Measurements from ENCODE around the gene NEK9.
"Not testable (repeated sequence)": the region's sequence is repeated elsewhere in the genome, so short reads cannot be mapped to it uniquely, and the experiment has no call there.

Gene NEK9

DNA sequence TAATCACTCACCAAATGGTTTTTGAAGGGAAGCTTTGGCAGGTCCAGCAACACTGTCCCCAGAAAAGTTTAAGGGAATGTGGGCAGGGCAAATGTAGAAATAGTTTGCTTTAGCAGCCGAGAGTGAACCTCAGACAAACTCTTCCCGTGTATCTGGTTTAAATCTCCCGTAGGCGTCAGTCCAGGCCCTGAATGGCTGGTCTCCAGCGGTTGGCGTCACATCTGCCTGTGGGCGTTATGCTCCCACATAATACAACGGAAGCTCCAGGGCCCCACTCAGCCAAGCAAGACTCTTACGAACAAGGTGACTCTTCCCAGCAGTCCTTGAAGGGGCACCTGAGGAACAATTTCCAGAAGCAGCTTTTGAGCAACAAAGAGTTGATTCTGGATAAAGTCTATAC lies 56.5 kb downstream of the NEK9 start:
- H3K4me3 ChIP-seq (ENCODE audit: low read depth in 1 of 2, low read length in 2 of 2), result peak overlapping the region; percentile 71 to 72
- H3K27me3 ChIP-seq (ENCODE audit: control insufficient read depth in 1 of 2, insufficient read depth in 2 of 2, low read length in 2 of 2), result no peaks in the 10 kb centered on the region
- H3K4me1 ChIP-seq (ENCODE audit: control insufficient read depth in 1 of 2, insufficient read depth in 2 of 2, low read length in 2 of 2), result peaks cover 10 to 21% of the 10 kb centered on the region in 2 donors
- H3K9me3 ChIP-seq (ENCODE audit: control insufficient read depth in 1 of 2, low read length in 2 of 2), result no peaks in the 10 kb centered on the region
- H3K27ac ChIP-seq (ENCODE audit: low read depth, low read length), result peak overlapping the region; percentile 82
- peak overlapping the region; percentile 61 to 71 for H3K9ac ChIP-seq (ENCODE audit: low read depth in 1 of 2, low read length in 2 of 2)
- no peaks in the 10 kb centered on the region for H3K36me3 ChIP-seq (ENCODE audit: control insufficient read depth in 1 of 2, insufficient read depth in 2 of 2, low read length in 2 of 2)

DNA sequence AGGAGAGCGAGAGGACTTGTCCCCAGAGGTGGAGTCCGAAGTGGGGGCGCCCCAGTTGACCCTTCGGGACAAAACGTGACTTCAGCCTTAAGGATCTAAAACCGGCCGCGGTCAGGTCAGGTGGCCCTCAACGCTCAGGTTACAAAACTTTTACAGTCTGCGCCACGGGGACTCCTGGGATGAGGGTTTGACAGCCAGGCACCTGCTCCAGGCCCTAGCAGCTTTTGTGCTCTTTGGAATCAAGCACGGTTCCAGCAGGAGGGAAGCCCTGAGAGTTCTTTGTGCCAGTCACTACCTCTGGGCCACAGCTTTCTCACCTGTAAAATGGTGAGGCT lies 57.1 kb downstream of the NEK9 start:
- peak overlapping the region; percentile 61 to 71 for H3K9ac ChIP-seq (ENCODE audit: low read depth in 1 of 2, low read length in 2 of 2)
- H3K27ac ChIP-seq (ENCODE audit: low read depth, low read length), result peak overlapping the region; percentile 82
- no peaks in the 10 kb centered on the region for H3K9me3 ChIP-seq (ENCODE audit: control insufficient read depth in 1 of 2, low read length in 2 of 2)
- H3K4me3 ChIP-seq (ENCODE audit: low read depth in 1 of 2, low read length in 2 of 2), result peak overlapping the region; percentile 71 to 72
- no peaks in the 10 kb centered on the region for H3K36me3 ChIP-seq (ENCODE audit: control insufficient read depth in 1 of 2, insufficient read depth in 2 of 2, low read length in 2 of 2)
- peaks cover 10 to 21% of the 10 kb centered on the region in 2 donors for H3K4me1 ChIP-seq (ENCODE audit: control insufficient read depth in 1 of 2, insufficient read depth in 2 of 2, low read length in 2 of 2)
- no peaks in the 10 kb centered on the region for H3K27me3 ChIP-seq (ENCODE audit: control insufficient read depth in 1 of 2, insufficient read depth in 2 of 2, low read length in 2 of 2)

DNA sequence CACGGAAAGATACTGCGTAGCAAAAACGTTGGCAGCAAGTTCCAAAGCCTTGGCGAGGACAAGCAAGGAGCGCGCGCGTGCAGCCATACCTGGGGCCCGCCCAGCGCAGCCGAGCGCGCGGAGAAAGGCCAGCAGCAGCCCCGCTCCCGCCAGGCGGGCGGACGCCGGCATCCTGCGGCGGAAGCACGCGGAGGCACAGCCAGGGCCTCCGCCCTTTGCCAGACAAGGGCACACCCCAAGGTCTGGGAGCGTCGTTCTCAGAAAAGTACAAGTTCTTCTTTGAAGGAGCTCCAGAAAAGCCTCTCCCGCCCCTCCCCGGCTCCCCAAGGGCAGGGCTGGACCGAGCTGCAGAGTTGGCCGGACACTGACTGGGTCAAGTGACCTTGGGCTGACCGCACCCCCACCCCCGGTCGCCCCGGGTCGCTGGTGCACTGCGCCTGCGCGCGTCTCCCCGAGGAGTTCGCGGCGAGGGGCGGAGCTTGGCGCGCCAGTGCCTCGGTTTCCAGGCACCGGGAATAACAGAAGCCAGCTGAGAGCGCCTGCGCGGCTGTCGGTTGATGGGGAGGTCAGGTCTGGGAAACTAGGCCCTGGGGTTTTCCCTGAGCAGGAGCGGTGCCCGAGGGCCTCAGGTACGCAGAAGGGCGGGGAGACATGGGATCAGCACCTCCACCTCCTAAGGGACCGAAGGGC lies 57.6 kb downstream of the NEK9 start, which contains the start of gene ZC2HC1C:
Gene ZC2HC1C, plus strand, starts transcription at position 521 of the 690 bp plus-strand sequence. CDS start 933 bp downstream, outside the sequence.
- no peaks in the 10 kb centered on the region for H3K9me3 ChIP-seq (ENCODE audit: control insufficient read depth in 1 of 2, low read length in 2 of 2)
- H3K4me1 ChIP-seq (ENCODE audit: control insufficient read depth in 1 of 2, insufficient read depth in 2 of 2, low read length in 2 of 2), result peaks cover 11 to 21% of the 10 kb centered on the region in 2 donors
- H3K9ac ChIP-seq (ENCODE audit: low read depth in 1 of 2, low read length in 2 of 2), result peak within 1 kb of the TSS; percentile 61 to 71
- H3K4me3 ChIP-seq (ENCODE audit: low read depth in 1 of 2, low read length in 2 of 2), result peak within 1 kb of the TSS; percentile 71 to 72
- no peaks in the 10 kb centered on the region for H3K36me3 ChIP-seq (ENCODE audit: control insufficient read depth in 1 of 2, insufficient read depth in 2 of 2, low read length in 2 of 2)
- H3K27me3 ChIP-seq (ENCODE audit: control insufficient read depth in 1 of 2, insufficient read depth in 2 of 2, low read length in 2 of 2), result no peaks in the 10 kb centered on the region
- H3K27ac ChIP-seq (ENCODE audit: low read depth, low read length), result peak within 1 kb of the TSS; percentile 83

DNA sequence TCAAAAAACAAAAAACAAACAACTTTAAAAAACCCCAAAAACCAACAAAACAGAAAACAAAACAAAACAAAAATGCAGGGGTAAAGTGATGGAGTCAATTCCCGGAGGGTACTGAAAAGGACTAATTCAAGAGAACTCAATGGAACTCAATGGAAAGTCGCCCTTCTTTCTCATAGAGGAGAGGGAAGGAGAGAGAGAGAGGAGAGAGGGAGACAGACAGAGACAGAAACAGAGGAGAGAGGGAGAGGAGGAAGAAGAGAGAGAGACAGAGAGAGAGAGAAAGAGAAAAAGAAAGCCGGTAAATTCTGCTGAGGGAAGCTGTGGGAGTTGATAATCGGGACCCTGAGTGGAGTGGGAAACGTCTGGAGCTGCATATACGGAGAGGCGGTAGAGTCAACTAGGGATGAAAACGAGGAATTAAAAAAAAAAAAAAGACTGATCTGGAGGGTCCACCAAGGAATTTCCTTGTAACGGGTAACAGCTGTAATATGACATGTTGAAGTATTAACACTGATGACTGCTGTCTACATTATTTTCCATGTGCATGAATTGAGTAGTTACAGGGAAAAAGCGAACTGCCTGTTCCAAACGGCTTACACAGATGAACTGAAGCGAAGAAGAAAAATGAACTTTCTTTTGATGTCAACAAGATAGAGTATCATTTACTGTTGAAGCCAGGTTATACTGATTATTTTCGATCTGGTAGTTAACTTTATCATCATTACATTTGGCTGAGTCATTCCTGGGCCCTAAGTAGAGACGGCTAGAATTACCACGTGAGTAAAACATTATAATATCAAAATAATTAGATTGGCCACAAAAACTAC lies 58.3 kb downstream of the NEK9 start:
- peak overlapping the region; percentile 83 for H3K27ac ChIP-seq (ENCODE audit: low read depth, low read length)
- H3K4me1 ChIP-seq (ENCODE audit: control insufficient read depth in 1 of 2, insufficient read depth in 2 of 2, low read length in 2 of 2), result peaks cover 15 to 21% of the 10 kb centered on the region in 2 donors
- H3K27me3 ChIP-seq (ENCODE audit: control insufficient read depth in 1 of 2, insufficient read depth in 2 of 2, low read length in 2 of 2), result no peaks in the 10 kb centered on the region
- no peaks in the 10 kb centered on the region for H3K9me3 ChIP-seq (ENCODE audit: control insufficient read depth in 1 of 2, low read length in 2 of 2)
- no peaks in the 10 kb centered on the region for H3K36me3 ChIP-seq (ENCODE audit: control insufficient read depth in 1 of 2, insufficient read depth in 2 of 2, low read length in 2 of 2)
- H3K9ac ChIP-seq (ENCODE audit: low read depth in 1 of 2, low read length in 2 of 2), result peak overlapping the region; percentile 61 to 71
- peak overlapping the region; percentile 71 to 72 for H3K4me3 ChIP-seq (ENCODE audit: low read depth in 1 of 2, low read length in 2 of 2)

DNA sequence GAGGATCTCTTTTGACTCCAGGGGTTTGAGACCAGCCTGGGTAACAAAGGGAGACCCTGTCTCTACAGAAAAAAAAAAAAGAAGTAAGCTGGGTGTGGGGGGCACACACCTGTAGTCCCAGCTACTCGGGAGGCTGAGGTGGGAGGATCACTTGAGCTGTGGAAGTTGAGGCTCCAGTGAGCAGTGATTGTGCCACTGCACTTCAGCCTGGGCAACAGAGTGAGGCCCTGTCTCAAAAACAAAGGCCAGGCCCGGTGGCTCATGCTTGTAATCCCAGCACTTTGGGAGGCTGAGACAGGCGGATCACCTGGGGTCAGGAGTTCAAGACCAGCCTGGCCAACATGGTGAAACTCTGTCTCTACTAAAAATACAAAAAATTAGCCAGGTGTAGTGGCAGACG lies 59.1 kb downstream of the NEK9 start:
- not testable (repeated sequence) for H3K27me3 ChIP-seq (ENCODE audit: control insufficient read depth in 1 of 2, insufficient read depth in 2 of 2, low read length in 2 of 2); H3K36me3 ChIP-seq (ENCODE audit: control insufficient read depth in 1 of 2, insufficient read depth in 2 of 2, low read length in 2 of 2); H3K9ac ChIP-seq (ENCODE audit: low read depth in 1 of 2, low read length in 2 of 2); H3K9me3 ChIP-seq (ENCODE audit: control insufficient read depth in 1 of 2, low read length in 2 of 2); H3K27ac ChIP-seq (ENCODE audit: low read depth, low read length)
- Histone ChIP-seq H3K4me1 (ENCODE audit: control insufficient read depth in 1 of 2, insufficient read depth in 2 of 2, low read length in 2 of 2) (peaks cover 21 to 28% of the 10 kb centered on the region in 2 donors), H3K4me3 (ENCODE audit: low read depth in 1 of 2, low read length in 2 of 2) (peak overlapping the region in 1 of 2 donors; percentile 72)

DNA sequence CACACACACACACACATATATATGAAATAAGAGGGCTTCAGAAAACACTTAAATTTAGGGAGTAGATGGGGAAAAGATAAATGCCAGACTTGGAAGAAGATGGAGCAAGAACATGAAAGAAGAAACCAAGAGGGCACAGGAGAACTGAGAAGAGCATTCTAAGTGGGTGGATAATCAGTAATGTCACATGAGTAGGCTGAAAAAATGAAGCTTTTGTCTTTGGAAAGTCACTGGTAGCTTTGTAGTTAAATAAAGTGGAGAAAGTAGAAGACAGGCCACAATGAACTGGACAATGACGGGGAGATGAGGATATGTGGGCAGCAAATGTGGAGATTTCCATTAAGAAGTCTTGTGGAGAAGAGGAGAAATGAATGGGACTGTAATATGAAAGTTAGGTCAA lies 59.6 kb downstream of the NEK9 start:
- H3K27me3 ChIP-seq (ENCODE audit: control insufficient read depth in 1 of 2, insufficient read depth in 2 of 2, low read length in 2 of 2), result no peaks in the 10 kb centered on the region
- H3K9me3 ChIP-seq (ENCODE audit: control insufficient read depth in 1 of 2, low read length in 2 of 2), result no peaks in the 10 kb centered on the region
- H3K27ac ChIP-seq (ENCODE audit: low read depth, low read length), result no peak overlapping the region
- H3K36me3 ChIP-seq (ENCODE audit: control insufficient read depth in 1 of 2, insufficient read depth in 2 of 2, low read length in 2 of 2), result no peaks in the 10 kb centered on the region
- peaks cover 21 to 31% of the 10 kb centered on the region in 2 donors for H3K4me1 ChIP-seq (ENCODE audit: control insufficient read depth in 1 of 2, insufficient read depth in 2 of 2, low read length in 2 of 2)
- H3K4me3 ChIP-seq (ENCODE audit: low read depth in 1 of 2, low read length in 2 of 2), result no peak overlapping the region
- H3K9ac ChIP-seq (ENCODE audit: low read depth in 1 of 2, low read length in 2 of 2), result no peak overlapping the region

DNA sequence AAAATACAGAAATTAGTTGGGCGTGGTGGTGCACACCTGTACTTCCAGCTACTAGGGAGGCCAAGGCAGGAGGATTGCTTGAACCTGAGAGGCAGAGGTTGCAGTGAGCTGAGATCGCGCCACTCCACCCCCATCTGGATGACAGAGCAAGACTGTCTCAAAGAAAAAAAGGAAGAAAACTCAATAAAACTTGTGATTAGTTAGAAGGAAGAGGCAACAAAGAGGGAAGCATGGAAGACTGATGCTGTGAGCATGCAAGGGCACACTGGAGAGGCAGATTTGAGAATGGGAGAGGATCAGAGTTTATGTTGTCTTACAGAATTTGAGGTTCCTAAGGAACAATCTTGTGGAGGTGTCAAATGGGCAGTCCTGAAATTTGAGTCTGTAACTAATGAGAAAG lies 60.2 kb downstream of the NEK9 start:
- Histone ChIP-seq H3K27me3 (ENCODE audit: control insufficient read depth in 1 of 2, insufficient read depth in 2 of 2, low read length in 2 of 2) (no peaks in the 10 kb centered on the region), H3K4me3 (ENCODE audit: low read depth in 1 of 2, low read length in 2 of 2) (no peak overlapping the region), H3K36me3 (ENCODE audit: control insufficient read depth in 1 of 2, insufficient read depth in 2 of 2, low read length in 2 of 2) (no peaks in the 10 kb centered on the region), H3K4me1 (ENCODE audit: control insufficient read depth in 1 of 2, insufficient read depth in 2 of 2, low read length in 2 of 2) (peaks cover 21 to 31% of the 10 kb centered on the region in 2 donors), H3K27ac (ENCODE audit: low read depth, low read length) (no peak overlapping the region), H3K9ac (ENCODE audit: low read depth in 1 of 2, low read length in 2 of 2) (no peak overlapping the region), H3K9me3 (ENCODE audit: control insufficient read depth in 1 of 2, low read length in 2 of 2) (no peaks in the 10 kb centered on the region)

DNA sequence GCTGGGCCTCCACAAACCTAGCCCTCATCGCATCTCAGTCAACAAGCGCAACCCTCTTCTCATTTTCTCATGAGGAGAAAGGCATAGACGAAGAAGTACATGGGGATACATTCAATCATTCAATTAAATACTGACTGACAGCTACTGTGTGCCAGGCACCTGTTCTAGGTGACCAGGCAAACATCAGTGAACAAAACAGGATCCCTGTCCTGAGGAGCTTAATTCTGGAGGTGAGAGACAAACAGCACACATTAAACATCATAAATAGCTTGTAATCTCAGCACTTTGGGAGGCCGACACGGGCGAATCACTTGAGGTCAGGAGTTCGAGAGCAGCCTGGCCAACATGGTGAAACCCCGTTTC lies 62.7 kb downstream of the NEK9 start:
- H3K27ac ChIP-seq (ENCODE audit: low read depth, low read length), result no peak overlapping the region

DNA sequence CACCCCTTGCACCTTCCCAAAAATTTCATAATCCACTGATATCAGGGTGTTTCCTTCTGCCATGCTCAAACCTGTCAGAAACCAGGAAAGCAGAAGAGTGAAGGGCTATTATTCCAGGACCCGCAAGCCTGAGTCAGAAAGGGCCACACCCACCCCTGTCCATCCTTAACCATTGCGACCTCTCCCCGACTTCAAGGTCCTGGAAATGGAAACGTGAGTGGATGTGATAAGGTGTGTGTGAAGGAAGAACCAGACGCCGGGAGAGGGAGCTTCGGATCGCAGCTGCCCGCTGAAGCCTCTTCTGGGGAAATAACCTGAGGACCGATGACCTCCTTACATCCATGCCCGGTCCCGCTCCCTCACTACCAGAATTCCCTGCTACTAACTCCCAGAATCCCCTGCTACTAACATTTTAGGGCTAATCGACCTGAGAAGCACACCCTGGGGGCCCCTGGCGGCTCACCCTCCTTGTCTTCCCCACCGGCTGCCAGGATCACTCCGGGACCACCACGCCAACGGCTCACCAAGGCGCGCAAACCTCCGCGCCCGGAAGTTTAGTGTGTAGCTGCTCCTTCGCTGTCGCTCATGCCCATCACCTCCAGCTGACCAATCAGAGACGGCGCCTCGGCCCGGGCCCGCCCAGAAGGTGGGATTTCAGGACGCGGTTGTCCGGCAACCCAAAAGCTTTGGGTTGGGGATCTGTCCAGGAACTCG lies 63.2 kb downstream of the NEK9 start, which contains the start of gene ACYP1:
Gene ACYP1, minus strand, starts transcription at position 534 of the 714 bp plus-strand sequence. Its CDS starts 471 bp downstream, at position 63.
- Histone ChIP-seq H3K4me1 (ENCODE audit: control insufficient read depth in 1 of 2, insufficient read depth in 2 of 2, low read length in 2 of 2) (peaks cover 11 to 13% of the 10 kb centered on the region in 2 donors), H3K36me3 (ENCODE audit: control insufficient read depth in 1 of 2, insufficient read depth in 2 of 2, low read length in 2 of 2) (no peaks in the 10 kb centered on the region), H3K9me3 (ENCODE audit: control insufficient read depth in 1 of 2, low read length in 2 of 2) (no peaks in the 10 kb centered on the region), H3K9ac (ENCODE audit: low read depth in 1 of 2, low read length in 2 of 2) (peak within 1 kb of the TSS; percentile 74 to 94), H3K4me3 (ENCODE audit: low read depth in 1 of 2, low read length in 2 of 2) (peak within 1 kb of the TSS; percentile 85 to 98), H3K27me3 (ENCODE audit: control insufficient read depth in 1 of 2, insufficient read depth in 2 of 2, low read length in 2 of 2) (no peaks in the 10 kb centered on the region), H3K27ac (ENCODE audit: low read depth, low read length) (no peak within 1 kb of the TSS)

More for the DNA sequence above, 62.7 kb downstream of the NEK9 start:
- Histone ChIP-seq H3K27me3 (ENCODE audit: control insufficient read depth in 1 of 2, insufficient read depth in 2 of 2, low read length in 2 of 2) (no peaks in the 10 kb centered on the region), H3K9ac (ENCODE audit: low read depth in 1 of 2, low read length in 2 of 2) (peak overlapping the region; percentile 74 to 94), H3K4me1 (ENCODE audit: control insufficient read depth in 1 of 2, insufficient read depth in 2 of 2, low read length in 2 of 2) (peaks cover 11 to 15% of the 10 kb centered on the region in 2 donors), H3K36me3 (ENCODE audit: control insufficient read depth in 1 of 2, insufficient read depth in 2 of 2, low read length in 2 of 2) (no peaks in the 10 kb centered on the region), H3K9me3 (ENCODE audit: control insufficient read depth in 1 of 2, low read length in 2 of 2) (no peaks in the 10 kb centered on the region), H3K4me3 (ENCODE audit: low read depth in 1 of 2, low read length in 2 of 2) (peak overlapping the region; percentile 85 to 98)

Data from duodenal mucosa (tissue), 2 donors.